NCI-H187 treated with DMSO at 0.1 percent for 48 hours (cell line): ENCODE results near the gene FAM131A.

Experiments
- DNase-seq: peaks from one replicate; lab custom pipeline; 2025; lab: John Stamatoyannopoulos, UW

FAM131A gene

DNA sequence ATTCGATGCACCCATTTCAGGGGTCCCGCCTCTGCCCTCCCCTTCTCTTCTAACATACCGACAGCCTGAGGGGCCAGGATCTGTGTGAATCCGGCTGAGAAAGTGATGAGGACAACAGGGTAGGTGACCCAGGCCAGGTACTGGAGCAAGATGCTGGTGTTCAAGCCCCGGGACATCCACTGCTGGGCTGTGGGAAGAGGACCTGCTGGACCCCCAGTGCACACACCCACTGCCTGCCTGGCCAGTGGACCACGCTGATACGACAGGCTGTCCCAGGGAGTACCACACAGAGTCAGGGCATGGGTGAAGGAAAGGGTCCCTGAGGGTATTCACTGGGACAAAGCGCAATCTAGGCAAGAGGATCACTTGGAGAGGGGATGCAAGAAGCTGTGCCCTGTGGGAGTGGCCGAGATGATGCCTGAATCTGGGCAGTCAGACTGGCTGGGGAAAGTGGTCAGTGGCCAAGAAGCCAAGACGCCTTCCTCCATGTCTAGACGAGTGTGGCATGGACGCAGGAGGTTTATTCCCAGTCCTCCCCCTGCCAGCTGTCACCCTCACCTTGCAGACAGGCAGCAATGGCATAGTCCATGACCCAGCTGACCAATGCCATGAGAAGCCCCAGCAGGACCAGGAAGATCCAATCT, 20.8 kb downstream of the FAM131A start:
- DNase-seq = no peak

DNA sequence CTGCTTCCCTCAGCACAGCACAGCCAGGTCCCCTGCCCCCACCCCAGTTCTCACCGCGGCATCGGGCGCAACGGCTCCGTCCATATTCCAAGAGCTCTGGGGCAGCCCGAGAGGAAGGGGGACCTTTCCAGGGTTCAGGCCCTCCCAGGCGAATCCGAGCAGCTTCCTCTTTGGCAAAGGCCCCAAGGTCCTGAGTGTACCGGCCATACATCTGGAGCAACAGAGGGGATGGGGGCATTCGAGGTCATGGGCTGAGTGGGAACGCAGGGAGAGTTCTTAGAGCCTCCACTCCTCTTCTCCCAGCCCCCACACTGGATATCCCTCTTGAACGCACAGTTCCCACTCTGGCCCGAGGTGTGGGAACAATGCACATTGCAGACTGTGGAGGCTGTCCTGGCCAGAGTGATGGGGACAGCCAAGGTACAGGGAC, 21.5 kb downstream of the FAM131A start:
- no peak for DNase-seq

DNA sequence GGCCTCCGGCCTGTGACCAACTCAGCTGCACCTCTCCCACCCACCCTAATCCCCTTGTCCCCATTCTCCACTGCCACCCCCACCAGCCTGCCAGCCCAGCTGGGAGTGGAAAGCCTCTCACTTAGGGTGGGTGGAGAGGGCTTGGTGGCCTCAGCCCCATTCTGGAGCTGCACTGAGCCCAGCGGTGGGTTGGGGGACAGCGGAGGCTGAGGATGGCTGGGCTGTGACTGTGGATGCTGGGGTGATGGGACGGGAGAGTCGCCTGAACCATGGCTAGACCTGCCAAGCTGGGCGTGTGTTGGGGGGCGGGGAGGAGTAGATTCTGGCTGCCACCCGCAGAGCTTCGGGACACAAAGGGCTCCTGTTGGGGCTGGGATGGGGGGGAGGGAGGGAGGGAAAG, 22.2 kb downstream of the FAM131A start:
- no peak for DNase-seq

DNA sequence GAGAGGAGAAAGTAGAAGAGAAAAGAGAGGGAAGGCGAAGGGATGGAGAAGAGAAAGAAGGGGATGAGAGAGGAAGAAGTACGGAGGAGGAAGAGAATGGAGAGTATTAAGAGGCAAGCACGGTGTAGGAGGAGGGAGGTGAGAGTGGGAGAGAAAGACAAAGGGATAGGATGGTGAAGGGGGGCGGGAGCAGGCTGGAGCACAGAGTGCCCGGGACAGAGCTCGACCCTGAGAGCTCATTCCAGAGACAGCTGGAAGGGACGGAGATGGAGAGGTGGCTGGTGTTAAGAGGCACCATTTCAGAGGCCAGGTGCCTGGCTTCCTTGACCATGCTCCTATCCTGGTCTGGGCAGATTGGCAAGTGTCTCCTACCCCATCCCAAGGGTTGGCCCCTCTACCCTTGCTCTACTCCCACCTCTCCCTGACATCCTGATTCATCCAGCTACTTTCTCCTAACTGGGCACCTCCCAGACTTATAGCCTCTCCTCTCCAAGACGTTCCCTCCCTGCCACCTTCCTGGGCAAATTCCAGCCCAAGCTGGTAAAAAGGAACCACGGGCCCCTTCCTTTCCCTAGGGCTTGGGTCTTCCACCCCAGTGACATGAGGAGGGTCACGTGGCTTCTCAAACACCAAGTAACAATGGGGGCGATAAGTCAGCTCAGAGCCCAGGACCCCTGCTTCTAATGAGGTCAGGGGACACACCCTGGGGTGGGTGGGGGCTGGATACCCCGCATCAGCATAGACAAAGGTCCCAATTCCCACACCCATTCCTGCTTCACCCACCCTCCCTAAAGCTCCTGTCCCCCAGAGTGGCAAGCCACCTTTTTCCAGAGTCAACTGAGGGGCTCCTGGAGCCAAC, 22.9 kb downstream of the FAM131A start:
- no peak for DNase-seq

DNA sequence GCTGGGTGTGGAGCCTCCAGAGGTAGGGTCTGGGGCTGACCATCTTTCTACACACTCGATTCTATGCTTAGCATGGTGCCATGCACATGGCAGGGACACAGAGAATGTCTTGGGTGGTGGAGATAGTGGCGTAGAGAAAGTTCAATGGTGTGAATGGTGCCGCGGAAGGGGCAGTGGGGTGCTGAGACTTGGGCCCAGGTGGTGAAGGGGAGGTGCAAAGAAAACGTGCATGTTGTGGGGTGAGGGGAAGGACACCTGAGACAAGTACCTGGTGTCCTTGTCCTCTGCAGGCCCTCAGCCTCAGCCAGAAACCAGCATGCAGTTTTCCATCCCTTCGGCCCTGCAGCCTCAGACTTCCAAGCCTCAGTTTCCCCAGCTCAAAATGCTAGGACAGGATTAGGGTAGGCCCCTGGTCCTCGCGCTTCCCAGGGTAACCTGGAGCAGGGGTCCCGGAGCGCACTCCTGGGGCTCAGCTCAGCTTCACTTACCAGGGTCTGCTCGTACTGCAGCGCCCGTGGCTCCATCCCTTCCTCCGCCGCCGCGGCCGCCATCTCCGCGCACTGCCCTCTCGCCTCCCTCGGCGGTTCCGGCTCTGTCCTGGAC, 23.6 kb downstream of the FAM131A start:
- DNase-seq = no peak

DNA sequence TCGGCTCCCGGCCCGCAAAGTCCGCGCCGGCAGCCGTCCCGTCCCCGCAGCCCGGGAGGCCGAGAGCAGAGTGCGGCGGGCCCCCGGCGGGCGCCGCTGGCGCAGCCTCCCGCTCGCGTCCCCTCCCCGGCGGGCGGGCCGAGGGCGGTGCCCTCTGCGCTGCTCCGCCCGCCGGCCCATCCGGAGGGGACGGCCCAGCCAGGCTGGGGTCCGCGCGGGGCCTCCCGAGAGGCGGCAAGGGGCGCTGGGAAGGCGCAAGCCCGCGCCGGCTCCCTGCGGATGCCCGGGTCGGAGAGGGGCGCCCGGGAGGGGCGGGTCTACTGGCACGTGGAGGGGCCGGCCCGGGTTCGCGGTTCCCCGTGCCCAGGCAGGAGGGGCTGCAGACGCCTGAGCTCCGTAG, 24.1 kb downstream of the FAM131A start, which contains the start of the genes CLCN2 and POLR2H:
CLCN2 (minus strand) TSS at position 74 of the 400 bp plus-strand sequence. CDS start 126 bp downstream, outside the sequence.
POLR2H (plus strand) TSS at position 179 of the 400 bp plus-strand sequence. CDS start 1,783 bp downstream, outside the sequence.
- DNase-seq = no peak

DNA sequence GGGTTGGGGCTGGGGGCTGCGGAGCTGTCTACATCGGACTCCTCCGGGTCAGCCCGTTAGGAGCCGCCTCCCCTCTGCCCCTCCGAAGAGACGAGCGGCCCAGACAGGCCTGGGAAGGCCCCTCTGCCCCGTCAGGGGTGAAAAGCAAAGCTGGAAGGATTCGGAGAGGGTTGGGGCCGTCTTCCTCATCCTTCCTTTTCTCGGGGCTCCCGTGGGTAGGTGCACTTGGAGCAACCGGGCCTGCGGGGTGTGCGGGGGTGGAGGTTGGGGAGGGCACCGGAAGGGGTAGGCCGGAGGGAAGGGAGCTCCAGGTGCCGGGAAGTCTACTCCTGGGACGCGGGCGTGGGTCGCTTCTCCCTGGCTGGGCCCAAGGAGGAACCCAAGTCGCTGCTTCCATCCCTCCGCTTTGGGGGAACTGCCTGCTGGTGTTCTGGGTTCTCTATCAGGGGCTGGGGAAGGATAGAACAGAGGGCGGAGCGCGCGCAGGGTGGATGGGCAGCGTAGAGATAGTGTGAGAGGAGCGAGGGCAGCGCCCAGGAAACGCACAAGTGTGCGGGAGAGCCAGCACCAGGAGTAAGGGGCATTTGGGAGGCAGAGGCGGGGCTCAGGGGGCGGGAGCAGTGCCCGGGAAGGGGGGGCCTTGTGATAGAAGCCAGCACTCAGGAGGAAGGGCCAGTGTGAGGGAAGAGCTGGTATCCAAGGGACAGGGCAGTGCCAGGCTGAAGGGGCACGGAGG, 24.7 kb downstream of the FAM131A start:
- no peak for DNase-seq

DNA sequence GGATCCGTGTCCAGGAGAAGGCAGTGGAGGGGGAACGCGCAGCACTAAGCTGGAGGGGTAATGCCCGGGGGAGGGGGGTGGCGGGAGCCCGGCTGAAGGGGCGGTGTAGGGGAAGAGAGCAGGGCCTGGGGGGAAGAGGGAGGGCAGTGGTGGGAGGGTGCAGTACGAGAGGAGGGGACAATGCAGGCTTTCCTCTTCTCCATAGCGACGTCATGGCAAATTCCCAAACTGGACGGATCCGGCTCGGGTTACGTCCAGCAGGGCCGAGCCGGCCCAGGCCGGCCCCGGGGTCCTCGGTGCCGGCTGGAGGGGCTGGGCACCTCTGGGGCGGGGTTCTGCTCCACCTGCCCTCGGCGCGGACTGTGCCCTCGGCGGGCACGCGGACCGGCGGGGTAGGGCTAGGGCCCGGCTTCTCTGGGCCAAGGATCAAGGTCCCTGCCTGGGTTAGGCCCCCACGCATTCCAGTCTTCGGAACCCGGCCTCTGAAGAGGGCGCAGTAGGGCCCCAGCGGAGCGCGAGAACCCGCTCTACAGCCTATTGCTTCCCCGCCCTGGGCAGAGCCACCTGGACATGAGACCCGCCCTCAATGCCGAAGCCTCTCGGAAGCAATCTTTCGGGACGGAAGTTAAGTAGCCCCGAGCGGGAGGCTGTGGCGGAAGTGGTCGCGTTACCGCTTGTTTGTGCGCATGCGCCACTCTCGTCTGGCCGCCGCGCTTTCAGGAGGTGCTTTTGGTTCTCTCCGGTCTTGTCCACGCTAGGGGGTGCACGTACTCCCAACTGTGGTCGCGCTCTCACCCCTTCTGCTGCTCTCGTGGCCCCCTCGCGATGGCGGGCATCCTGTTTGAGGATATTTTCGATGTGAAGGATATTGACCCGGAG, 25.5 kb downstream of the FAM131A start:
- DNase-seq = peak; percentile 80

DNA sequence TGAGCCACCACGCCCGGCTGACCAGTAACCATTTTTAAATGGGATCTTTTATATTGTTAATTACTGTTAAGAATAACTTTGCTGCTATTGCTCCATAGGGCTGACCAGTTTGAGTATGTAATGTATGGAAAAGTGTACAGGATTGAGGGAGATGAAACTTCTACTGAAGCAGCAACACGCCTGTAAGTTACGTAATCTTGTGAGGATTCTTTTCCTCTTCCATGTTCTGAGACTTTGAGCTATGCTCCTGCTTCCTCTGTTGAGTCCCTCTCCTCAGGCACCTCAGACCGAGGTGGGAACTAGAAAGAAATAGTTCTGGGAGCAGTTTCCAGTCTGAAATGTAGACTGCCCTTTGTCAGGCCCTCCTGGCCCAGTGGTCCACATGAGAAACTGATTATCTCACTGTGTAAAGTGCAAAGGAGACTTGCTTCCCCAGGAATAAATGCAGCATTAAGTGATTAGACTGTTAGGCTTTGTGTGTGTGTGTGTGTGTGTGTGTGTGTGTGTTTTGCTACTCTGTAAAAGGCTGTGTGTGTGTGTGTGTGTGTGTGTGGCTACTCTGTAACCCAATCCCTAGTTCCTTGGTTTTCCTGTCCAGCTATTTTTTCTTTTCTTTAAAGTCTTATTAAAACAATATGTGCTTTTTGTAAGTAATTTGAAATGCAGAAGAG, 29.4 kb downstream of the FAM131A start:
- DNase-seq = no peak

DNA sequence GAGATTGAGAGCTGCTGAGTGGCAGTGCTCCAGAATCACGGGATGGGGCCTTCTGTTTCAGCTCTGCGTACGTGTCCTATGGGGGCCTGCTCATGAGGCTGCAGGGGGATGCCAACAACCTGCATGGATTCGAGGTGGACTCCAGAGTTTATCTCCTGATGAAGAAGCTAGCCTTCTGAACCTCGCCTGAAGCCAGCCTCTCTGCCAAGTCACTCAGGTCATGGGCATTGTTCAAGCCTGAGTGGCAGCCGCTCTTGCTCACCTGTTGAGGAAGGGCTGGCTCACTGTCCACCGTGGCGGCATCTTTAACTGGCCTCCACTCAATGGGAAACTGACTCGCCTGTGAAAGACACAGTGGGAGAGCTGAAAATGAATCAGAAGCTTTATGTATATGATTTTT, 30.7 kb downstream of the FAM131A start:
- DNase-seq = no peak

DNA sequence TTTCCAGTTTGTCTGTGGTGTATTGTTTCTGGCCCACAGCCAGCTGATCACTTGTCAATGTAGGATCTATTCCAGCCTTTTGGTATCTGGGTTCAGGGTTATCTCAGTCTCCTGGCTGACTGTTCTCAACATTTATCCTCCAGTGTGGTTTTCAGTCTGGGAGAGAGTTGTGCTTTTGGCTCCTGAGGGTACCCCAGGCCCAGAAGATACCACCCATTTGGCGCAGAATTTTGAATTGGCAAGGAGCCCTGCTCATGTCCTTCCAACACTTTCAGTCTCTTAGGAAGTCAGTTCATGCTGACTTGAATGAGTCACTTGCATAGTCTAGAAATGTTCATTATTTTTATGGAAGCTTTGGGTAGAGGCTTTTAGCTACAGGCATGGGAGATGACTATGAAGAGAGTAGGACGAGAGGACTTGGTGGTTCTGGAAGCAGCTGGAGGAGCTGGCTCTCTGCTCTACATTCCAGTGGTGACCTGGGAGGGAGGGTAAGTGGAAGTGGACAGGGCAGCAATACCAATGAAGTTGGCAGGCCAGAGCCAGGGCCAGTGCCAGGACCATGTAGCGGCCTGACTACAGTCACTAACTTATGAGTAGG, 31.3 kb downstream of the FAM131A start:
- DNase-seq = no peak

DNA sequence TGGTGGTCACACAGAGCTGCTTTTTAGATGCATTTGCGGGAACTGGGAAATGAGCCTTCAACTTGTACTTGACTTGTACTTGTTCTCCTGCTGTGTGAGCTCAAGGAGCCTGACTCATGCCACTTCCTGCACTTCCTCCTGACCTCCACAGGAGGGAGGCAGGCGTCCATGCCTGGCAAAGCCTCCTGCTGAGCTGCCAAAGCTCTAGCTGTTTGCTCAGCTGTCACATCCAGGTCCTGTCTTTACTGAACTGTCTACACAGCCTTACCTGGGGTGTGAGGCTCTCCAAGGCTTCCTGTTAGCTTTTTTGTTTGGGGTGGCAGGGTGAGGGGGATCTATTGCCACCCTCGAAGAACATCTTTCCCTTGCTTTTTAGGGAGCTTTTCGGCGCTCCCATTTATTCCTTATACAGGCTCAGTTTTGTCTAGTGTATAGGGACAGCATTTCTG, 34.2 kb downstream of the FAM131A start:
- DNase-seq = peak; percentile 45

DNA sequence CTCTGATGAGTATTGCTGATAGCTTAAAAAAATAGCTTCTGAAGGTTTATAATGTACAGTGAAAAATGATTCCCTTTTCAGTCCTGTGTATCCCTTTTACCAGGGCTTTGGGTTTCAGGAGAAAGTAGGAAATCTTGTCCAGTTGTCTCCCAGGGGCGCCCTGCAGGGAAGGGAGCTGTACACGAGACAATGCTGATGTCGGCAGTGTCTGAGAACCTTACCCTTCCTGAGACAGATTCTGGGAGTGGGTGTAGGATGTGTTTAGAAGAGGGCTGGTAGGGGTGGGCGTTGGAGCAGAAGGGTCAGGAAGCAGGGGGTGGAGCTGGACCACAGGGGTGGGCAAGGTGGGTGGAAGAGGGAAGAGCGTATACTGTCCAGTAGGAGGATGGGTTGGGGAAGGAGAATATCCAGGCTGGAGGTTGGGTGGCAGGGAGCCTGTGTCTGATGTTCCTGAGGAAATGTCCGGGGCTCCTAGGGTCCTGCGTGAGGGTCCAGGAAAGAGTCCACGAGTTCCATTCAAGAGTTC, 35.0 kb downstream of the FAM131A start:
- no peak for DNase-seq

DNA sequence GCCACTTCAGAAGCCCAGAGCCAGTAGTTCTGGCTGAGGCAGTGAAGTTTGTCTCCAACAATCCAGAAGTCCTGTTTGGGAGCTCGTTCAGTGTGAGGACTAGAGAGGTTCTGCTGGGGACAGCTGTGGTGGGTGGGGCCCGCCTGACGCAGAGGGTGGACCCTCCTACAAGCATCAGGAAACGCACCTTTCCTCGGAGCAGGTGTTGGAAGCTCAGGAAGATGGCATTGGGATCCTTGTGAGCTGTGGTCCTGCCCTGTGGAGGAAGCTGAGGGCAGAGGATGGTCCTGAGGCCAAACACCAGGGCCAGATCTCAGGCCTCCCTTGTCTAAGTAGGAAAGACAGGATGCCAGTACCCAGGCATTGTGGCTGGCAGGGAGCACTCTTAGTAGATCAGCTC, 35.5 kb downstream of the FAM131A start:
- DNase-seq = no peak

DNA sequence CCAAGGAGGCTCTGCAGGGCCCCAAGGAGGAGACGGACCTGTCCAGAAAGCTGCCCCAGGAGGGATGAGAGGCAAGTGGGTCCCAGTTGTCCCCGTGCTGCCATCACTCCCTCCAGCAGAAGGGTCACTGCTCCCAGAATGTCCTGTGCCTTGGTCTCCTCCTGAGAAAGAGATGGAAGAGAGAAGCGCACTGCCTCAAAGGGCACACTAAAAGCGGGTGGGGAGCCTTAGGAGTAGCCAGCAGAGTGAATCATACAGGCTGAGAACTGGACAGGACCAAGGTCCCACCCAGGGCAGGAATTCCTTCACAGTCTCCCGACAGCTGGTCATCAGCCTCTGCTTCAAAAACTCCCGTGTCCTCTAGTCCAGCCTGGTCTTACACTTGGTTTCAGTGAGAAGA, 36.0 kb downstream of the FAM131A start:
- DNase-seq = no peak

DNA sequence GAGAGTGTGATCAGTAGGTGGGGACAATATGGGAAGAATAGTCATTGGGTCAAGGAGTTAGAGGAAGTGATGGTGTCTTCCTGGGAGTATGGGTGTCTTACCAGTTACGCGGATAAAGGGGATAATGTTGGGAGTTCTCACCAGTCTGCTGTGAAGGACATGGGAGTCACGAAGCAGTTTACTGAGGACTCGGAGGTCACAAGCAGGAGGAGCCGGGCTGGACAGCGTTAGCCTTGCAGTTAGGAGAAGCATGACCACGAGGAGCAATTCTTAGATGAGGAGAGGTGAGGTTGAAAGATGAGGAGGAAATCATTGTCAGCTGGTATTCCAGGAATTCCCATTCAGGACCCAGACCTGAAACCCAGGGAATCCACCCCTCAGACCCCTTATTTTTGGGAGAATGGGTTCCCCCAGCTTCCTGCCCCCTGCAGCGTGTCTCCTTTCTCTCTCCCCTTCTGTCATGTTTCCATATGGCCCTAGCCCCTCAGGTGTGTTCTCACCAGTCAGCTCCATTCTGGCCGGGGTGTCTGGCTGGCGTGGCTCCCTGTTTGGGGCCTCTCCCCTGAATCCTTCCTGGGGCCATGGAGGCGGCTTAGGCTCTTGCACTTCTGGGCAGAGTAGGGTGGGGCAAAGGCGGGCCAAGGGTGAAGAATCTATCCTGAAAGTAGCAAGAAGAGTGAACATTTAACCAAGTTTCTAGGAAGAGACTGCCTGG, 38.5 kb downstream of the FAM131A start:
- no peak for DNase-seq

DNA sequence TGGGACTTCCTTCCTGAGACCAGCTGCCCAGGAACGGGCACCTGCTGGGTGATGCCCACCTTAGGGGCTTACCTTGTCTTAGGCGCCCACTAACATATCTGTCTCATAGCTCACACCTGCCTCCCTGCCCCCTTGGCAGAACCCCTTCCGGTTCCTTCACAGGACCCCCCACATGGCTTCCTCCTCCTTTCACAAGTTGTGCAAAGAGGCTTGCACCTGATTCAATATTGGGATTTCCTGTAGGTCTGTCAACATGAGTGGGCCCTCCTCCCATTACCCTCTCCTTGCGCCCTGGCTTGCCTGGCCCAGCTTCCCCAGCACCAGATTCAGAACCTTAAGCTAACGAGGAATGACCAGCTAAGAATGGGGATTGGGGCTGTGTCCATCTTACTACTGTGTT, 40.0 kb downstream of the FAM131A start:
- no peak for DNase-seq

DNA sequence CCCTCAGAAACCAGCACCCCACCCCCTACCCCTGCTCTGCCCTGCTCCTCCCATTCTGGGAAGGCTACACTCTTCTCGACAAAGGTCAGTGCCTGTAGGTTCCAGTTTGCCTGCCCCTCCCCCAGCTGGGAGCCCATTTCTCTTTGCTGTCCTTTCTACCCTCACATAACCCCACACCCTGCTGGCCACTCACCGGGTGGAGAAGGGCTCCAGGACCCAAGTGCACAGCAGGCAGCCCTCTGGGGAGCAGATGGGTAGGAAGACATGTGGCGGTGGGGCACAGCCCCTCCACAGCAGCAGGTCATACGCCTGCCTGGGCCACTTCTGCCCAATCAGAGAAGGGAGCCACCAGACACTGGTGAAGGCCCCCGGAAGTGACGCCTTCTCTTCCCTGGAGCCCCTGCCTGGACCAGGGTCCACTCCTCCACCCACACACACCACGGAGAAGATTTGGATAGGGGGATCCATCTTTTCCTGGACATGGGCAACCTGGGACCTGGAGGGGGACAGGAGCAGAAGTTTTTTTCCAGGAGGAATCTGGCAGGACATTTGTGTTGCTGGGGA, 40.6 kb downstream of the FAM131A start, which contains the start of gene THPO:
THPO (minus strand) TSS at position 326 of the 564 bp plus-strand sequence. CDS start 1,948 bp downstream, outside the sequence.
- no peak for DNase-seq
